T-cell (primary cell): ENCODE results near the gene DHH. TPM values are rescaled to one million over a fixed set of nuclear protein-coding genes. Genes with fewer than 3 reads are reported as not detected.

ENCODE experiments used
- ATAC-seq, 4 experiments: fragments of 200-7000 bp in 3 of 4; fragments of 150-1000 bp in 1 of 4; cut with Tn5 transposase; replicated peaks in 1 of 4; 1 replicate in 3 of 4; 2 replicates in 1 of 4; pipeline ENCODE4 v1.10.0; 2021; ENCODE audit warnings: moderate library complexity in 3 of 4, mild to moderate bottlenecking in 2 of 4, moderate number of reproducible peaks in 1 of 4
- CTCF ChIA-PET, 2 donors: fragments of 300-600 bp; sonication (Branson Sonifier 250); formaldehyde crosslinking; loops; one replicate each; lab custom pipeline; 2022; ENCODE audit warnings: antibody characterized with exemption in 2 of 2; lab: Charles Lee
- POLR2A ChIA-PET, 2 donors: fragments of 300-600 bp; sonication (Branson Sonifier 250); formaldehyde crosslinking; loops; one replicate each; lab custom pipeline; 2022; ENCODE audit warnings: antibody characterized with exemption in 2 of 2; lab: Charles Lee
- DNase-seq, 35 experiments: peaks; one replicate each; pipeline versions ENCODE4 v3.0.0 to v3.0.0-alpha.2; 2013 to 2023
- H3K27ac ChIP-seq: one replicate; pipeline ENCODE4 v1.5.1; 2013; ENCODE audit warnings: low read length
- H3K27me3 ChIP-seq, 2 experiments: replicated peaks in 1 of 2; 1 replicate in 1 of 2; 2 replicates in 1 of 2; pipeline versions ENCODE4 v1.6.1 to v1.7.0; 2013; ENCODE audit warnings: low read length in 1 of 2, mixed read lengths in 1 of 2; ENCODE audit not compliant: control insufficient read depth in 2 of 2, insufficient read depth in 2 of 2; ENCODE audit errors: extremely low read depth in 1 of 2
- H3K36me3 ChIP-seq, 2 donors: 1 replicate in 1 of 2; 2 replicates in 1 of 2; pipeline versions ENCODE4 v1.6.1 to v1.7.0; 2013; ENCODE audit warnings: low read length in 1 of 2; ENCODE audit not compliant: control insufficient read depth in 2 of 2, insufficient read depth in 1 of 2; ENCODE audit errors: extremely low read depth in 1 of 2
- H3K4me1 ChIP-seq, 2 experiments: 1 replicate in 1 of 2; 2 replicates in 1 of 2; pipeline versions ENCODE4 v1.6.1 to v1.7.0; 2013; ENCODE audit warnings: low read length in 2 of 2, mixed read lengths in 1 of 2; ENCODE audit not compliant: insufficient read depth in 2 of 2, control insufficient read depth in 1 of 2; ENCODE audit errors: extremely low read depth in 1 of 2
- H3K4me3 ChIP-seq, 2 donors: 1 replicate in 1 of 2; 2 replicates in 1 of 2; pipeline versions ENCODE4 v1.5.1 to v1.7.0; 2013; ENCODE audit warnings: mild to moderate bottlenecking in 2 of 2, low read length in 1 of 2, moderate library complexity in 1 of 2; ENCODE audit not compliant: control insufficient read depth in 1 of 2; ENCODE audit errors: extremely low read depth in 1 of 2
- H3K9me3 ChIP-seq: 2 replicates; pipeline ENCODE4 v1.7.0; 2013
- H3K27ac Mint-ChIP-seq, 2 donors: one replicate each; pipeline ENCODE4 v1.8.0; 2020 to 2021; ENCODE audit warnings: mild to moderate bottlenecking in 2 of 2, mixed read lengths in 2 of 2
- H3K27me3 Mint-ChIP-seq, 2 donors: one replicate each; pipeline ENCODE4 v1.8.0; 2021 to 2022; ENCODE audit warnings: mixed read lengths in 2 of 2
- H3K36me3 Mint-ChIP-seq: one replicate; pipeline ENCODE4 v1.8.0; 2021; ENCODE audit warnings: mixed read lengths
- H3K4me1 Mint-ChIP-seq, 3 donors: one replicate each; pipeline ENCODE4 v1.8.0; 2020 to 2022; ENCODE audit warnings: mixed read lengths in 3 of 3, mild to moderate bottlenecking in 1 of 3
- H3K4me3 Mint-ChIP-seq, 3 donors: one replicate each; pipeline ENCODE4 v1.8.0; 2020 to 2022; ENCODE audit warnings: mild to moderate bottlenecking in 3 of 3, mixed read lengths in 3 of 3, moderate library complexity in 3 of 3
- H3K9me3 Mint-ChIP-seq, 3 donors: one replicate each; pipeline ENCODE4 v1.8.0; 2020 to 2022; ENCODE audit warnings: mixed read lengths in 3 of 3
- whole genome bisulfite sequencing: methylation state at CpG from one replicate; pipeline ENCODE4 v1.1.5; 2013; ENCODE audit warnings: missing lambda C conversion rate; ENCODE audit not compliant: insufficient coverage; 5-methylcytosine and 5-hydroxymethylcytosine counted together
- total RNA-seq, 35 experiments: library from RNA in 6 of 35; stranded (reverse) in 6 of 35; fragments of 120-200 nt in 1 of 35; gene quantifications; one replicate each; pipeline versions ENCODE4 v1.2.1 to v1.2.4 and lab custom pipeline; 2013 to 2026

Gene DHH
- total RNA-seq, 5 donors from 2014 or later (not counting 1 experiment from before 2014, with no cell fraction given): 0.12 to 0.45 (median 0.38) TPM

DNA sequence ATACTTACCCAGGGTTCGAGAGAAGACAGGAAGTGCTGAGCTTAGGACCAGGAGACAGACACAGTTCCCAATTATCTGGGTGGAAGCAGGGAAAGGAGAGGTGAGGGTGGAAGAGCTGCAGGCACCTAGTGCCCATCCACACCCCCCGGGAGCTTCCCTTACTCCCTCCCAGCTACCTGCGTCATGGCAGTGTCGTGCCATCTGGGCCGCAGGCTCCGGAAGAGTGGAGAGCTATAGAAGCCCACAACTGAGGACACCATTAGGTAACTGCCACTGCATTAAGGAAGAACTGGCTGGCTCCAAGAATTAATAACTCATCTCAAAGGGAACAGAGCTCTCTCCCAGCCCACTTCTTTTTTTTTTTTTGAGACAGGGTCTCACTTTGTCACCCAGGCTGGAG is 5.8 kb upstream of the DHH start:
- H3K9me3 ChIP-seq: no peaks in the 10 kb centered on the region
- ATAC-seq (no peak), DNase-seq (no peak)
- ChIA-PET CTCF (interaction anchor here (0.7 to 2.1 kb wide), 9 partner anchors 9 to 37 kb away, joined by 3 to 9 read pairs (median 6); partner anchors contain the start of gene LMBR1L (in 1 of the 2)), POLR2A (interaction anchor here in 1 of 2 donors (0.6 to 2.2 kb wide), 2 partner anchors 10 to 18 kb away, joined by 7 to 10 read pairs; no protein-coding TSS in a partner anchor)
- H3K4me3 ChIP-seq: no peak overlapping the region
- peaks cover 61% of the 10 kb centered on the region for H3K36me3 Mint-ChIP-seq
- H3K27me3 Mint-ChIP-seq: peaks cover under 1 to 4% of the 10 kb centered on the region in 2 donors
- peaks cover 22 to 81% of the 10 kb centered on the region in 2 donors for H3K36me3 ChIP-seq
- H3K4me3 Mint-ChIP-seq: no peak overlapping the region
- no peak overlapping the region for H3K27ac Mint-ChIP-seq
- no peaks in the 10 kb centered on the region for H3K27me3 ChIP-seq
- WGBS: 100% methylated on average over 1 of the region's 6 CpGs
- H3K4me1 Mint-ChIP-seq: peaks cover 0 to 10% (median 8%) of the 10 kb centered on the region in 3 donors
- no peak overlapping the region for H3K27ac ChIP-seq
- H3K9me3 Mint-ChIP-seq: no peaks in the 10 kb centered on the region
- H3K4me1 ChIP-seq: no peaks in the 10 kb centered on the region

DNA sequence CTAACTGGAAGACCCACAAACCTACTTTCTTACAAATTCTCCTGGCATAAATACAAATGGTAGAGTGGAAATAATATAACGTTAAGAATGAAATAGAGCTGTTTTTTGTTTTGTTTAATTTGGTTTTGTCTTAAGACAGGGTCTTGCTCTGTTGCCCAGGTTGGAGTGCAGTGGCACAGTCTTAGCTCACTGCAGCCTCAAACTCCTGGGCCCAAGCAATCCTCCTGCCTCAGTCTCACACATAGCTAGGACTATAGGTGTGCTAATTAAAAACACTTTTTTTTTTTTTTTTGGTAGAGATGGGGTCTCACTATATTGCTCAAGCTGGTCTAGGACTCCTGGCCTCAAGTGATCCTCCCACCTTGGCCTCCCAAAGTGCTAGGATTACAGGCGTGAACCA is 4.1 kb upstream of the DHH start:
- Histone ChIP-seq H3K4me3 (no peak overlapping the region), H3K9me3 (no peaks in the 10 kb centered on the region), H3K4me1 (peaks cover 0 to 11% of the 10 kb centered on the region in 2 experiments), H3K27me3 (peaks cover 0 to 14% of the 10 kb centered on the region in 2 experiments), H3K27ac (no peak overlapping the region), H3K36me3 (peaks cover 19 to 64% of the 10 kb centered on the region in 2 donors)
- H3K27ac Mint-ChIP-seq: no peak overlapping the region
- no peak for ATAC-seq
- no peaks in the 10 kb centered on the region for H3K9me3 Mint-ChIP-seq
- H3K27me3 Mint-ChIP-seq: peaks cover 10 to 15% of the 10 kb centered on the region in 2 donors
- CTCF ChIA-PET: interaction anchor here (0.5 to 2.1 kb wide), 18 partner anchors 9 to 347 kb away, joined by 3 to 11 read pairs (median 5); partner anchors contain the start of genes DDX23 (in 1 of the 2) and TUBA1B (in 1 of the 2)
- H3K4me3 Mint-ChIP-seq: no peak overlapping the region
- WGBS: no CpG with 5 or more reads among the region's 2 CpGs
- peaks cover 56% of the 10 kb centered on the region for H3K36me3 Mint-ChIP-seq
- DNase-seq: no peak
- H3K4me1 Mint-ChIP-seq: peaks cover 8 to 18% (median 10%) of the 10 kb centered on the region in 3 donors
- POLR2A ChIA-PET: interaction anchor here (0.5 to 2.2 kb wide), 4 partner anchors 11 to 107 kb away, joined by 3 to 13 read pairs (median 9); no protein-coding TSS in a partner anchor

DNA sequence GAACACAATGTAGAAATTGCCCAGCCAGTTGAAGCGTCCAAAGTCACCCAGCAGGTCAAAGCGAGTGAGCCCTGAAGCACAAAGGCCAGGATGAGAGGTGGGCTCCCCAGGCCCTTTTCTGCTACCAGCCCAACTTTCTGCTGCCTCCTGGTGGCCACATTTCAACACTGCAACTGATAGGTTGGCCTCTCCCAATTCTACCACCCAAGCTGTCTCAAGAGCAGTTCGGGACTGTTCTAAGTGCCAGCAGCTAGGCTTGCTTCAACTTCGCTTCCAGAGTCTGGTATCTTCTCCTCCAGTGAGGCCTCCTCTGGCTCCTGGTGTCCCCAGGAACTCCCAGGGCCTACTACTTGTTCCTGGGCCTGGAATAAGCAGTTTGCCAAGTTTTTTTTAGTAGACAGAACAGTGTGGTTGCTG is 3.4 kb upstream of the DHH start:
- peaks cover 8 to 23% (median 14%) of the 10 kb centered on the region in 3 donors for H3K4me1 Mint-ChIP-seq
- H3K4me1 ChIP-seq: peaks cover 0 to 14% of the 10 kb centered on the region in 2 experiments
- CTCF ChIA-PET: interaction anchor here (0.5 to 2.1 kb wide), 9 partner anchors 10 to 346 kb away, joined by 3 to 11 read pairs (median 5); partner anchors contain the start of gene TUBA1B (in 1 of the 2)
- peaks cover 0 to 20% of the 10 kb centered on the region in 2 experiments for H3K27me3 ChIP-seq
- peaks cover 51% of the 10 kb centered on the region for H3K36me3 Mint-ChIP-seq
- POLR2A ChIA-PET: interaction anchor here in 1 of 2 donors (0.7 kb wide), 1 partner anchor 15 kb away, joined by 13 read pairs; no protein-coding TSS in a partner anchor
- DNase-seq (peak in 31 of 35 experiments; percentile 16 to 78 (median 54)), ATAC-seq (peak; percentile 54 to 68 (median 62))
- peaks cover 19 to 58% of the 10 kb centered on the region in 2 donors for H3K36me3 ChIP-seq
- no peak overlapping the region for H3K27ac ChIP-seq
- WGBS: 61% methylated on average over 4 of the region's 4 CpGs
- H3K27ac Mint-ChIP-seq: no peak overlapping the region
- no peak overlapping the region for H3K4me3 ChIP-seq
- peaks cover 17 to 22% of the 10 kb centered on the region in 2 donors for H3K27me3 Mint-ChIP-seq
- H3K9me3 Mint-ChIP-seq: no peaks in the 10 kb centered on the region
- no peak overlapping the region for H3K4me3 Mint-ChIP-seq
- no peaks in the 10 kb centered on the region for H3K9me3 ChIP-seq

DNA sequence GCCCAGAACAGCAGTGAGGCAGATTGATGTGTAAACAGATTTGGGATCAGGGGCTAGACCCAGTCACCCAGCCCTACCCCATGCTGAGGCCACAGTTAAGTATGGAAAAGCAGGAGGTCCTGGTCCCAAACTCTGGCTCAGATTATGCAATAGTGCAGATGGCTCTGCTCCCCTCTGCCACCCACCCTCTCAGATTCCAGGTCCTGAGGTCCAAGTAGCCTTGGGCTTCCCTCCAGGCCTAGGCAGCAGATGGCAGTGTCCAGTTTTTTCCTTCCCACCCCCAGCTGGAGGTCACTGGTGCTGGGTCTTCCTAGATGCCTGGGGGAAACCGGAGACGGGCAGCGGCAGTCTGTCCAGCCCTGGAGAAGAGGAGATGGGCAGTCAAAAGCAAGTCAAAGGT is 2.8 kb upstream of the DHH start:
- no CpG with 5 or more reads among the region's 3 CpGs for WGBS
- H3K4me3 Mint-ChIP-seq: no peak overlapping the region

DNA sequence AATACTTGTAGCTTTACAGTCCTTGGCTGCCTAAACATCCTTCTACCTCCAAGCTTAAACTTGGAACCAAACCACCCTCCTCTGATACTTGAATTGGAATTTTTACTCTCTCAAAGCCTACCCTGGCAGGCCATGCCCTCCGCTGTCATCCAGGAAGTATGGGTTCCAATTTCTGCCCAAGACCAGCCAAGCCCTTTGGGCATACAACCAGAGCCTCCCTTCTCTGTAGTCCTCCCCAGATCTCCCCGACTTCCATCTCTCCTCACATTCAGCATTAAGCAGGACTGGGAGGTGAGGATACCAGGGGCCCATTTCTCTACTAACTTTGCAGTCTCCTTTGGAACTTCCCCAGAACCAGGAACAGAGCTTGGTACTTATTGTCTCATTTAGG is 369 bp upstream of the DHH start:
- CTCF ChIA-PET: interaction anchor here (0.5 to 6.5 kb wide), 8 partner anchors 9 to 140 kb away, joined by 3 to 37 read pairs (median 3); partner anchors contain the start of gene LMBR1L (in 1 of the 2)
- Mint-ChIP-seq H3K4me1 (peaks cover 29 to 47% (median 39%) of the 10 kb centered on the region in 3 donors), H3K4me3 (peak overlapping the region in 1 of 3 donors; percentile 30), H3K9me3 (no peaks in the 10 kb centered on the region), H3K27me3 (peaks cover 38 to 48% of the 10 kb centered on the region in 2 donors), H3K27ac (no peak overlapping the region), H3K36me3 (peaks cover 24% of the 10 kb centered on the region)
- Histone ChIP-seq H3K4me1 (peaks cover 6 to 39% of the 10 kb centered on the region in 2 experiments), H3K27ac (no peak overlapping the region), H3K9me3 (no peaks in the 10 kb centered on the region), H3K4me3 (no peak overlapping the region), H3K27me3 (peaks cover 4 to 51% of the 10 kb centered on the region in 2 experiments), H3K36me3 (peaks cover 10 to 27% of the 10 kb centered on the region in 2 donors)
- ATAC-seq: no peak
- POLR2A ChIA-PET: interaction anchor here in 1 of 2 donors (1.1 kb wide), 1 partner anchor 24 kb away, joined by 3 read pairs; no protein-coding TSS in a partner anchor
- WGBS: 100% methylated on average over 1 of the region's 2 CpGs
- DNase-seq: no peak

More for the DNA sequence above, 2.8 kb upstream of the DHH start:
- Histone ChIP-seq H3K9me3 (no peaks in the 10 kb centered on the region), H3K4me1 (peaks cover 0 to 14% of the 10 kb centered on the region in 2 experiments), H3K27ac (no peak overlapping the region), H3K36me3 (peaks cover 19 to 51% of the 10 kb centered on the region in 2 donors), H3K27me3 (peaks cover 0 to 27% of the 10 kb centered on the region in 2 experiments), H3K4me3 (no peak overlapping the region)
- ATAC-seq (no peak), DNase-seq (no peak)
- H3K9me3 Mint-ChIP-seq: no peaks in the 10 kb centered on the region
- H3K4me1 Mint-ChIP-seq: peaks cover 9 to 25% (median 16%) of the 10 kb centered on the region in 3 donors
- peaks cover 44% of the 10 kb centered on the region for H3K36me3 Mint-ChIP-seq
- CTCF ChIA-PET: interaction anchor here (1.2 to 2.1 kb wide), 4 partner anchors 9 to 34 kb away, joined by 5 to 11 read pairs (median 6); partner anchors contain the start of gene TUBA1B (in 1 of the 2)
- H3K27ac Mint-ChIP-seq: no peak overlapping the region
- POLR2A ChIA-PET: no interaction called here
- peaks cover 20 to 25% of the 10 kb centered on the region in 2 donors for H3K27me3 Mint-ChIP-seq

DNA sequence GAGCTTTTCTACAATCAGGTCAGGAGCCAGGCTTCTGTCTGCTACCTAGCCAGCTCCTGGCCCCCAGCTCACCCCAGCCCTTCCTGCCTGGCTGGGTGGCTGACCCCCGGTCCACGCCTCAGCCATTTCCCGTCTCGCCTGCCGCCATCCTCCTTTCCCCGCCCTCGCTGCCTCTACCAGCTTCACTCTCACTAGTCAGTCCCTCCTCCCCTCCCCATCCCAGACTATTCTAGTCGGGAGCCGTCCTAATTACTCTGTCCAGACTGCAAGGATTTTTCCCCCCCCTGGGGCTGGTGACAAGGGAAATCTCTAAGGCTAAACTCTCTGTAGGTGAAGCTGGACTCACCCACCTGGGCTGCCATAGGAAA is 825 bp downstream of the DHH start:
- 0% methylated on average over 7 of the region's 9 CpGs for WGBS
- H3K27ac ChIP-seq: no peak overlapping the region
- Mint-ChIP-seq H3K27ac (no peak overlapping the region), H3K9me3 (no peaks in the 10 kb centered on the region), H3K4me1 (peaks cover 29 to 53% (median 41%) of the 10 kb centered on the region in 3 donors), H3K36me3 (peaks cover 19% of the 10 kb centered on the region), H3K4me3 (peak overlapping the region in 1 of 3 donors; percentile 40), H3K27me3 (peaks cover 38 to 57% of the 10 kb centered on the region in 2 donors)
- CTCF ChIA-PET: interaction anchor here (0.9 to 6.5 kb wide), 6 partner anchors 10 to 141 kb away, joined by 3 to 37 read pairs (median 3); partner anchors contain the start of gene LMBR1L (in 1 of the 2)
- no peak for ATAC-seq
- H3K4me3 ChIP-seq: no peak overlapping the region
- H3K4me1 ChIP-seq: peaks cover 8 to 51% of the 10 kb centered on the region in 2 experiments
- POLR2A ChIA-PET: interaction anchor here in 1 of 2 donors (0.5 to 1.1 kb wide), 3 partner anchors 10 to 72 kb away, joined by 3 read pairs; no protein-coding TSS in a partner anchor
- DNase-seq: no peak
- H3K9me3 ChIP-seq: no peaks in the 10 kb centered on the region
- H3K36me3 ChIP-seq: peaks cover 5 to 17% of the 10 kb centered on the region in 2 donors
- H3K27me3 ChIP-seq: peaks cover 10 to 63% of the 10 kb centered on the region in 2 experiments
